Measurements from ENCODE around the gene DUOXA1. TPM values are rescaled to one million over a fixed set of nuclear protein-coding genes. Genes with fewer than 3 reads are reported as not detected.

DUOXA1 gene, protein sequence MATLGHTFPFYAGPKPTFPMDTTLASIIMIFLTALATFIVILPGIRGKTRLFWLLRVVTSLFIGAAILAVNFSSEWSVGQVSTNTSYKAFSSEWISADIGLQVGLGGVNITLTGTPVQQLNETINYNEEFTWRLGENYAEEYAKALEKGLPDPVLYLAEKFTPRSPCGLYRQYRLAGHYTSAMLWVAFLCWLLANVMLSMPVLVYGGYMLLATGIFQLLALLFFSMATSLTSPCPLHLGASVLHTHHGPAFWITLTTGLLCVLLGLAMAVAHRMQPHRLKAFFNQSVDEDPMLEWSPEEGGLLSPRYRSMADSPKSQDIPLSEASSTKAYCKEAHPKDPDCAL
- total RNA-seq (2022; extraction: Qiagen RNA extraction; ENCODE audit: low read depth) = 0.09 to 0.26 TPM (median 0.16 TPM) in 4 of 5 replicates, not detected in the other

DNA sequence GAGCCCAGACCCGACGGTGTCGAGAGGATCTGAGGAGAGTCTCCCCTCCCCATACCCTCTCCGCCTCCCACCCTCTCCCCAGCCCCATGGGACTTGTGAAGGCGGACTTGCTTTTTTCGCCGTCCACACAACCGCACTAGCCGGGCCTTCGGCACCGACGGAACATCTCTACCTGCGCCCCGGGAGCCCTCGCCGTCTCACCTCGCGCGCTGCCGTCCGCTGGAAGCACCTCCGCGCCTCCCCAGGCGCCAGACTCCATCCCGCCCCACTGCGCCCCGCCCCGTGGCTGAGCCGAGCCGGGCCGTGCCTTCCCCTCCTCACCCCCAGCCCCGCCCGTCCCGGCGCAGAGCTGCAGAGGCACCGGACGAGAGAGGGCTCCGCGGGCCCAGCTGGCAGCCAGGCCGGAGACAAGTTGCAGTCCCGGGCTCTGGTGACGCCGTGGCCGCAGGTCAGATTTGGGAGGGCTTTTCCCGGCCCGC, at the start of gene DUOXA1, which contains the start of gene DUOX1:
DUOXA1 (minus strand) TSS at position 229 of the 479 bp plus-strand sequence. CDS start 6,865 bp downstream, outside the sequence.
DUOX1 (plus strand) TSS at position 344 of the 479 bp plus-strand sequence. CDS start 1,973 bp downstream, outside the sequence.

DNA sequence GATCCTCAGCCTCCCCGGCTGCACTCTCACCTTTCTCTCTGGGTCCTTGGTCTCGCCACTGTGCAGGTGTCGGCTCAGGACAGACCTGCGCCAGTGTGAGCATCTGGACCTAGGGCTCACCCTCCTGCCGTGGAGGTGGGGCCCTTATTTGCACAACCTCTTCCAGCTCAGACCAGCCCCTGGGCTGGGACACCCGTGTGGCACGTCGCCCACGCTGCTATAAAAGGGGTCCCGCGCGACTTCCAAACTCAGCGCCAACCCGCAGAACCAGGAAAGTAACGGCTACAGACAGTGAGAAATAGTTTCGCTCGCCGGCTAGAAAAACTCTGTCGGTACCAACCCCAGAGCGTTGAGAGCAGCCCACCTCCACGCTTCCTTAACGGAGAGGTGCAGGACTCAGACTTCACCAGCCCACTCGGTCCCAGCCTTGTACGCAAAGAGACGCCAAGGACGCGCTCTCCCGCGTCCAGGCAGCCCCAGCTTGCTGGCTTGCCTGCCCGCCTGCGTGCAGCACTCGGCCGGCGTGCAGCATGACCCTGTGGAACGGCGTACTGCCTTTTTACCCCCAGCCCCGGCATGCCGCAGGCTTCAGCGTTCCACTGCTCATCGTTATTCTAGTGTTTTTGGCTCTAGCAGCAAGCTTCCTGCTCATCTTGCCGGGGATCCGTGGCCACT, 15.5 kb downstream of the DUOXA1 start, which contains the start of the genes DUOX2 and DUOXA2:
DUOX2 (minus strand) TSS at position 97 of the 675 bp plus-strand sequence. CDS start 761 bp downstream, outside the sequence.
DUOXA2 (plus strand) TSS at position 251 of the 675 bp plus-strand sequence; CDS start at position 531, 280 bp downstream.

Other genes starting within 250 kb of the DUOXA1 start
- gene TERB2, start 173.2 kb downstream of the DUOXA1 start, total RNA-seq (2022; extraction: Qiagen RNA extraction; ENCODE audit: low read depth) = not detected in 5 replicates
- gene SORD, start 106.7 kb downstream of the DUOXA1 start, total RNA-seq (2022; extraction: Qiagen RNA extraction; ENCODE audit: low read depth) = 31.3 to 39.4 TPM (median 37.4 TPM) in 5 replicates
- 0.02 to 0.09 TPM (median 0.03 TPM) in 5 replicates for gene DUOX2, start 15.7 kb downstream of the DUOXA1 start, total RNA-seq (2022; extraction: Qiagen RNA extraction; ENCODE audit: low read depth)
- not detected in 5 replicates for gene DUOXA2, start 15.6 kb downstream of the DUOXA1 start, total RNA-seq (2022; extraction: Qiagen RNA extraction; ENCODE audit: low read depth)
- not detected in 5 replicates for gene DUOX1, start 115 bp upstream of the DUOXA1 start, total RNA-seq (2022; extraction: Qiagen RNA extraction; ENCODE audit: low read depth)
- 0.63 to 1.4 TPM (median 0.76 TPM) in 5 replicates for gene SHF, start 58.1 kb upstream of the DUOXA1 start, total RNA-seq (2022; extraction: Qiagen RNA extraction; ENCODE audit: low read depth)
- not detected in 5 replicates for gene SLC28A2, start 122.4 kb upstream of the DUOXA1 start, total RNA-seq (2022; extraction: Qiagen RNA extraction; ENCODE audit: low read depth)
- gene GATM, start 248.7 kb upstream of the DUOXA1 start, total RNA-seq (2022; extraction: Qiagen RNA extraction; ENCODE audit: low read depth) = 2.0 to 3.1 TPM (median 2.1 TPM) in 5 replicates

Data from A549 treated with CpdA at 1 μM for 4 hours (cell line).